SK-N-MC (cell line): ENCODE data around the gene ZBTB17.

Source experiments
- EZH2 ChIP-seq: fragments of 200-600 bp; sonication (generic); IDR thresholded peaks from one replicate; pipeline ENCODE4 v1.6.1; 2017; ENCODE audit warnings: antibody characterized with exemption
- POLR2AphosphoS5 ChIP-seq: IDR thresholded peaks from 2 replicates; pipeline ENCODE4 v1.6.1; 2012; ENCODE audit warnings: mild to moderate bottlenecking, low read depth, low read length, borderline replicate concordance

DNA sequence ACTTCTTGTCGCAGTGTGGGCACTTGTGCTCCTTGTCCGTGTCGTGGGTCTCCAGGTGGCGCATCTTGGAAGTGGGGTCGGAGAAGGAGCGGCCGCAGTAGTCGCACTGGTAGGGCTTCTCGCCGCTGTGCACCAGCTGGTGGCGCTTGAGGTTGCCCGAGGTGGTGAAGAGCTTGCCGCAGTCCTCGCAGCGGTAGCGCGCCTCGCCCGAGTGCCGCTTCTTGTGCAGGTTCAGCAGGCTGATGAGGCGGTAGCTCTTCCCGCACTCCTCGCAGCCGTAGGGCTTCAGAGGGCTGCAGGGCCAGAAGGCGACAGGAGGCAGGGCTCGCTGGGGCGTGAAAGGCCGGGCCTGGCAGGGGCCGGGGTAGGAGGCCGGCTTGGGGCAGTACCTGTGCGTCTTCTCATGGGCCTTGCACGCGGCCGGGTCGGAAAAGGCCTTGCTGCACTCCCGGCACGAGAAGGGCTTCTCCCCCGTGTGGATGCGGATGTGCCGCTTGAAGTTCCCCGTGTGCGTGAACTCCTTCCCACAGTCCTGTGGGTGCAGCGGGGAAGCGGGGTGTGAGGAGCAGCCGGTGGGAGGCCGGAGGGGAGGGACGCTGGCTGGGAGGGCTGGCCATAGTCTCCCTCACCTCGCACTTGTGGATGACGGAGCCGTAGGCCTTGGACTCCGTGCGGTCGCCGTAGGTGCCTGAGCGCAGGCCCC, 31.4 kb downstream of the ZBTB17 start:
- no peak for TF ChIP-seq EZH2
- TF ChIP-seq POLR2AphosphoS5: no peak
